Gastrocnemius medialis (tissue), 4 donors: ENCODE measurements around the gene CMPK1.

Source experiments
- POLR2A ChIP-seq, 2 donors: fragments of 450-650 bp; IDR thresholded peaks; one replicate each; pipeline ENCODE4 v1.6.1; 2017; ENCODE audit warnings: antibody characterized with exemption in 2 of 2, mild to moderate bottlenecking in 2 of 2, moderate library complexity in 2 of 2
- TF ChIP-seq, protein P1 (sequence below), 5 experiments: fragments of 450-650 bp in 3 of 5; fragments of 200-600 bp in 2 of 5; sonication (generic) in 2 of 5; IDR thresholded peaks in 4 of 5; conservative IDR thresholded peaks in 1 of 5; 1 replicate in 4 of 5; 2 replicates in 1 of 5; pipeline ENCODE4 v1.5.1; 2016 to 2019; ENCODE audit warnings: antibody characterized with exemption in 5 of 5, mild to moderate bottlenecking in 3 of 5, moderate library complexity in 3 of 5

DNA sequence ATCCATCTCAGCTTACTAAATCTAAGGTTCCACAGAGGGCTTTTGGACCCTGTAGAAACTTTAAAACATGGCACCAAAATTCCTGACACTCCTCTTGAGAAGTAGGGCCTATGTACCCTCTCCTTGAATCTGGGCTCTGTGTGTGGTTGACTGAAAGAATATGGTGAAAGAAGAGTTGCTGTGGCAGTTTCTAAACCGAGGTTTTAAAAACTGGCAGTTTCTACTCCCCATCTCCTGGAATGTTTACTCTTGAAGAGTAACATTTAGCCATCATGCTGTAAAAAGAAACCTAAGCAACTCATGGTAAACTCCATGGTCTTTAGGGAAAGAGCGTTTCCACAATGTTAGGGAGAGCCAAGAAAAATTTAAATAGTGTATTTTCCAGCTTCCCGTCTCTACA, 4.6 kb upstream of the CMPK1 start:
- TF ChIP-seq POLR2A (IDR thresholded peaks at IDR 0.05) = no peak
- TF ChIP-seq, protein P1, sequence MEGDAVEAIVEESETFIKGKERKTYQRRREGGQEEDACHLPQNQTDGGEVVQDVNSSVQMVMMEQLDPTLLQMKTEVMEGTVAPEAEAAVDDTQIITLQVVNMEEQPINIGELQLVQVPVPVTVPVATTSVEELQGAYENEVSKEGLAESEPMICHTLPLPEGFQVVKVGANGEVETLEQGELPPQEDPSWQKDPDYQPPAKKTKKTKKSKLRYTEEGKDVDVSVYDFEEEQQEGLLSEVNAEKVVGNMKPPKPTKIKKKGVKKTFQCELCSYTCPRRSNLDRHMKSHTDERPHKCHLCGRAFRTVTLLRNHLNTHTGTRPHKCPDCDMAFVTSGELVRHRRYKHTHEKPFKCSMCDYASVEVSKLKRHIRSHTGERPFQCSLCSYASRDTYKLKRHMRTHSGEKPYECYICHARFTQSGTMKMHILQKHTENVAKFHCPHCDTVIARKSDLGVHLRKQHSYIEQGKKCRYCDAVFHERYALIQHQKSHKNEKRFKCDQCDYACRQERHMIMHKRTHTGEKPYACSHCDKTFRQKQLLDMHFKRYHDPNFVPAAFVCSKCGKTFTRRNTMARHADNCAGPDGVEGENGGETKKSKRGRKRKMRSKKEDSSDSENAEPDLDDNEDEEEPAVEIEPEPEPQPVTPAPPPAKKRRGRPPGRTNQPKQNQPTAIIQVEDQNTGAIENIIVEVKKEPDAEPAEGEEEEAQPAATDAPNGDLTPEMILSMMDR (IDR thresholded peaks at IDR 0.05 in 4 of 5, conservative IDR thresholded peaks at IDR 0.05 in 1 of 5) = no peak
